NCI-H526 treated with DMSO at 0.1 percent for 48 hours (cell line): ENCODE data around the gene KIAA0513.

Source experiments
- DNase-seq: peaks from one replicate; lab custom pipeline; 2025; lab: John Stamatoyannopoulos, UW

The KIAA0513 gene

DNA sequence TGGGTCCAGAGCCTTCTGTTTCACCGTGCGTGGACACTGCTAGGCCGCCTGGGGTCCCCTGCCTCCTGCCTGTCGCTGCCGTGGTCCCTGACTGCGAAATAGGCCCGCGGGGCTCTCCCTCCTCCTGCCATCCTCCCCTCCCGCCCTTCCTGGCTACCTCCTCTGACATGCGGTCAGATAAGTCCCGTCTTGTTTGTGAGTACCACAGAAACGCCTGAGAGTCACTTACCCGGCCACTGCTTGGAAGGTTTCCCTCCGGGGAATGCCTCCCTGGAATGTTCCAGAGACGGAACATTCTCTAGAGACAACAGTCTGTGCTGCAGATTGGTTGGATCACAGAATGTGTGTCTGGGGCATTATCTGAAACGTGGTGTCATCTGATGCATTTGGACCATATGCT lies 61.9 kb downstream of the KIAA0513 start:
- no peak for DNase-seq

DNA sequence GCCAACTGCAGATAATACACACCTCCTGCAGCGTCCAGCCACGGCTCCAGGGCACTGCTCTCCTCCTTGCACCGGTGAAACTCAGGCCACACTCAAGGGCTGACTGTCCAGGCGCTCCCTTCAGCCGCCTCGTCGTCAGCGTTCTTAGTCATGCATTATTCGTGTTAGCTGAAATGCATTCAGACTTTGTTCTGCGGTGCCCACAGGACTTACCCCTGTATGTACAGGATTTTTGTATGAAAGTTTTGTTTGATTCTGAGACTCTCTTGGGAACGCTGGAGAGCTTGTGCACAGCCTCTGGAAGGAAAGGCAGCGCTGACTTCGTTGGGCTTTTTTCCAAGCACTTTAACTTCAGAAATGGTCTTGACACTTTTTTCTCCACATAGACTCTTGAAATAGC lies 62.6 kb downstream of the KIAA0513 start:
- no peak for DNase-seq

DNA sequence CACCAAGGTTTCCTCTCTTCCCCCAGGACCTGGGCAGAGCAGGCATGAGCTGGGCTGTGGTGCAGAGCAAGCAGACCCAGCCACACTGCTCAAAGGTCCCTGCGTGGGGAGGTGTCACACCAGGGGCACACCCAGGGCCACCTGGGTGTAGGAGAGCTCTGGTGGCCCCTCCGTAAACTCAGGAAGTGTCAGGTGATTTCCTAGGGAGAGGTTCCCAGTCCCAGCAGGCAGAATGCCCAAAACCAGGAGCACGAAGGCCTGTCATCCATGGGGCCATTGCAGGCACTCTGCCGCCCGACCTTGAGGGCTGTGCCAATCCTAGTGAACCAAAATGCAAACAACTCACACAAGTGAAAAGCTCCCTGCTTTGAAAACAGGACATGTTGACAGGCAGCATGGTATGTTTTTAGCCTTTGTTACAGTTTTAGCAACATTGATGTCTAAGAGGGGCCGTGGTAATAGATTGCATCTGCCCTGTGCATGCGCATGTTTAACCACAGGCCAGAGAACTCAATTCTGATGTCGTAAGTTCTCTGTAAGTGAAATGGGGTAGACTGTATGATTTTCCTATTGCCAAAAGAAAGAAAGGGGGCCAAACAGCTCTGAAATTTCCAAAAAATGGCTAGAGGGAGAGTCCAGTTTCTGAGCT lies 63.4 kb downstream of the KIAA0513 start:
- no peak for DNase-seq

DNA sequence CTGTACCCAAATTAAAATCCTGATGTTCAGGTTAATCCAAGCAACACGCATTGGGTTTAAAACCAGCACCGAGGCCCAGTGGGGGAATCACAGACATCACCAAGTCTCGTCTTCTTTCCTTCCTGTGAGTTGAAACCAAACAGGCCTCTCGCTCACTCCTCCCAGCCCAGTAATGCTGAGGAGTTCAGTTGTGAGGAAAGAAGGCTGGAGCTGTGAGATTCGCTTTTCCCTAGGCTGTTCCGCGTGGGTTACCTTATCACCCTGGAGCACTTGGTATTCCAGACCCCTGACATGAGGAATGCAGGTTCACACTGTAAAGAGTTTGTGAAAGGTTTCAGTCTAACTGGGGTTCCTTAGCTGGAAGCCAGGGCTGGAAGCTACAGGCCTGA lies 63.9 kb downstream of the KIAA0513 start:
- DNase-seq, result no peak

DNA sequence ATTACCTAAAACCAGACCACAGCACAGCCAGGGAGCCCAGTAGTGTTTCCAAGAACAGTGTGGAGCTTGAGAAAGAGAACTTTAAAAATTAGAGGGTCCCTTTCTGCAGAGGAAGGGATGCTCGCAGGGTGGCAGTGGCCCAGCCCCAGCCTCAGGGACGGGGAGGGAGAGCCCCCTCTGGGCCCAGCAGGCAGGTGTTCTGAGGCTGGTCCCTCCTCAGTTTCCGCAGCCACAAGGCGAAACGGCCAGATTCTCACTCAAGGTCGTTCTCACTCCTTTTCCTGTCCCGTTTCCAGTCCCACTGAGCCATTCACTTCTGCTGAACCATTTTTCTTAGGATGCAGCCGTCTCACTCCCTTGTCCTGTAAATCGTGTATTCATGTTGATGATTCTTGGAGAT lies 64.7 kb downstream of the KIAA0513 start:
- DNase-seq, result no peak

DNA sequence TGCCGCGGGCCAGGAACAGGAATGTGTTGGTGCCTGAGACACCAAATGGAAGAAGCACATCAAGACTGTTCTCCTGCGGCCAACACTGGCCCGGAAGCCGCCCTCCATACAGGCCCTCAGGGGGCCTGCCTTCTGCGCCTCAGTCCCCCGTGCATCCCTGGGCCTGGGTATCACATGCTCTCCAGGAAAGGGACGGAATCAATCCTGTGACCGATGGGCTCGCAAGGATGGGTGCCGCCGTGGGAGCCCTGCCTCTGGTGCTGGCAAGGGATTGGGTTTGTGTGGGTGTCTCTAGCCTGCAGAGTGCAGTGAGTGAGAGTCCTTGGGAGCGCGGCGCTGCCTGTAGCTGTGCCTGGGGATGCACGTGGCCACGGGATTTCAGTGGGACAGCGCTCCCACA lies 65.3 kb downstream of the KIAA0513 start:
- DNase-seq, result no peak

DNA sequence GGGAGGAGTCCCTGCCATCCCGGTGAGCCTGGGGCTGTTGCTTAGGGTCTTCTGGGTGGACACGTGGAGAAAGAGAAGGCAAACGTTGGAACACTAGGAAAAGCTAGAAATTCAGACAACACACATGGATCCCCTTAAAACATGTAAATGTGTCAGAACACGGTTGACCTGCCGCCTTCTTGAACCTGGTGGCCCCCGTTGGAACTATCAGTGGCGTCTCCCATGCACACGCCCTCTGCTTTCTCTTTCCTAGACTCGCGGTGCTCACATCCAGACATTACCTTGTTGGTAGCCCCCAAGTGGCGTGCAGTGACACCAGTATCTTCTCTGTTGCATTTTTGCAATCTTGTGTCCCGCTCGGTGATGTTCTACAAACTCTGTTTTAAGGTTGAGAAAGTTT lies 66.1 kb downstream of the KIAA0513 start:
- DNase-seq, result no peak

DNA sequence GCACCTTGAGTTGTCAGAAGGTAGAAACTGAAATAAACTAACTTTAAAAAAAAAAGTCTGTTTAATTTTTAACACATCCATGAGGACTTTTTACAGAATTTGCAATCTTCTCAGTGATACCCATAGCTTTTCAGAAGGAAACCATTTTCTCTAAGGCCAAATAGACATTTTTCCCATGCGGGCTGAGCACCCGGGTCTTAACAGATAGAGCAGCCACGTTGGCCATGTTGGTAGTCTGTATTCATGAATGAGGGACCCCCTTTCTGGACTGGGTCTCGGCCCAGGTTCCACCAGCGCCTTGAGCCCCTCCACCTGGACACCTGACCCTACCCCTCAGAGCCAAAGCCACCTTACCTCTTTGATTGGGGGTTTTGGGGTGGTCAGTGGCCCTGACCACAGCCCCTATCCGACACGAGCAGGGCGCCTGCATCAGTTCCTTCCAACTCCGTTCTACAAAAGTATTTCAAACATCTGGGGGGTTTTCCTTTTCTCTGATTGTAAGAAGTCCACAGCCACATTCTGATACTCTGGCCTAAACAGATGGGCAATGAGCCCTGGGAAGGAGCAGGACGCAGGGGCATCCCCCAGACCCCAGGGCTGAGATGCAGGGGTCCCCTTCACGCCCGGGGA lies 66.7 kb downstream of the KIAA0513 start:
- no peak for DNase-seq

DNA sequence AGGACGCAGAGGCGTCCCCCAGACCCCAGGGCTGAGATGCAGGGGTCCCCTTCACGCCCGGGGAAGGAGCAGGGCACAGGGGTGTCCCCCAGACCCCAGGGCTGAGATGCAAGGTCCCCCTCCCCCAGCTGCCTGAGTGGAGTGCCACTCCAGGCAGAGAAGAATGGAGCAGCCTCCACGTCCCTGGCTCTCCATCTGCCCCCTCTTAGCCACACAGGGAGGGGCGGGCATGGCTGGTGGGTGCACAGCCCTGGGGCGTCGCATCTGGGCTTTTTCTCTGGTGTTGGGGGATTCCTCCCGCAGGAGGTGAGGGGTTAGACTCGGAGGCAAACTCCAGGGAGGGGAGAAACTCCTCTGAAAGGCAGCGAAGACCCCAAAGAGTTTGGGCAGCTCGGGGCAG lies 67.2 kb downstream of the KIAA0513 start:
- no peak for DNase-seq

DNA sequence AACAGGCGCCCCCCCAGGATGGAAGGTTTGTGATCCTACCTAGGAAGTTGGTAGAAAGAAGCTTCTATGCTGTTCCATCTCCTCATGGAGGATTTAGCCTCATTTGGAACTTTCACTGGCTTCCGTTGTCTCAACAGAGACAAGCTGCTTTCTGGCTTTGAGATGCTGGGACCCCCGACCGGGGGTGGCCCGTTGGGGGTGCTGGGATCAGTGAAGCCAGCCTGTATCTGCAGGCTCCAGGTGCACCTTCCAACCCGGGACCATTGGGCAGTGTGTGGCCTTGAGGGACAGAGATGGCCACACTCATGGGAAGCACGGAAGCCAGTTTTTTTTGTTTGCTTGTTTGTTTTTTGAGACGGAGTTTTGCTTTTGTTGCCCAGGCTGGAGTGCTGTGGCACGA lies 69.3 kb downstream of the KIAA0513 start:
- no peak for DNase-seq

DNA sequence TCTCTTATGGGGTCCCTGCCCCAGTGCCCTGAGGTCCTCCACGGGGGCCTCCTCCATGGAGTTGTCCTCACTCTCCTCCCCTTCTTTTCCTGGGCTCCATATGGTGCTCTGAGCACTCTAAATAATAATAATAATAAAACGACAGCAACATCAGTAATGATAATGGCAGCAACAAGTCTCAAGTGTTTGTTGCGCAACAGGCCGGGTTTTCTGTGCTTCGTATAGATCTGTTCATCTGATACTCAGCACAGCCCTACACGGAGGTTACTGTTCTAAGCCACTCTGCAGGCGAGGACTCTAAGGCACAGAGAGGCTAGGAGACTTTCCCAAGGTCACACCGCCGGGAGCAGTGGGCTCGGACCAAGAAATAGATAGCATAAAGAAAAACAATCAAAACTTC lies 71.0 kb downstream of the KIAA0513 start:
- no peak for DNase-seq

DNA sequence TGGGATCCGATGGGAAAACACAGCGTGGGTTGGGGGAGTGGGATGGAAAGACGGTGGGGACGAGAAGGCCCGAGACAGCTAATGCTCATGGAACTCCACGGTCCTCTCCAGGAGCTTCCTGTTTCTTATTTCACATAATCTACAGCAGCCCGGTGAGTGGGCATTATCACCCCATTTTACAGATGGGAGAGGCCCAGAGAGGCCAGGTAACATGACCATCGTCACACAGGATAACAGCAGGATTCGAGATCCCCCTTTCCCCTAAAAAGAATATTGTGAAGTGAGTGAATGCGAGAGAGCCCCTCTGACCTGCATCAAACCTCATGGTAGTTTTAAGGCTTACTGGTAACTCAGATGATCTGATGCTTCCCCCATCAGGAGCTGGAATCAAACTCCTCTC lies 72.7 kb downstream of the KIAA0513 start:
- no peak for DNase-seq

DNA sequence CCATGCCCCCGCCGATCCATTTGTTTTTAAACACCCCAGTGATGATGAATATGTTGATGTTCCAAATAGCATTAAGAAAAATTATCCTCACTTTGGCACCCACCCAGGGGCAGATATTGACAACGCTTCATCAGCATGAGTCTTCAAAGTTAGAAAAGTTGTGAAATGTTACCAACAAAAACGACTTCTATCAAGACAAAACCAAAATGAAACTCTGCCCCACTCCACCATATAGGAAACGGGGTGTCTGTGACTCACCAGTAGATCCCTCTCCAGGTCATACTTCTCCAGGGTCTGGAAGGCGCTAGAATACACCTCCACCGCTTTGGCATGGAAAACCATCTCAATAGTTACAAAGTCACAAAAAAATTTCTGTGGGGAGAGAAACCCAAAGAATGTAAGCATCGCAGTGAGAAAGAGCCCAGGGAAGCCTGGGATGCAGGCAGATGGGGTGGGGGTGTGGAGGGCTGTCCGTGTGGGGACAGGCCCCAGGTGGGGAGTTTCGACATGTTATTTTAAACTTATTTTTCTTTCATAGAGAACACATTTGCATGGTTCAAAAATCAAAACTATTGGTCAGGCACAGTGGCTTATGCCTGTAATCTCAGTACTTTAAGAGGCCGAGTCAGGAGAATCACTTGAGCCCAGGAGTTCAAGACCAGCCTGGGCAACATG lies 74.5 kb downstream of the KIAA0513 start:
- DNase-seq, result no peak

DNA sequence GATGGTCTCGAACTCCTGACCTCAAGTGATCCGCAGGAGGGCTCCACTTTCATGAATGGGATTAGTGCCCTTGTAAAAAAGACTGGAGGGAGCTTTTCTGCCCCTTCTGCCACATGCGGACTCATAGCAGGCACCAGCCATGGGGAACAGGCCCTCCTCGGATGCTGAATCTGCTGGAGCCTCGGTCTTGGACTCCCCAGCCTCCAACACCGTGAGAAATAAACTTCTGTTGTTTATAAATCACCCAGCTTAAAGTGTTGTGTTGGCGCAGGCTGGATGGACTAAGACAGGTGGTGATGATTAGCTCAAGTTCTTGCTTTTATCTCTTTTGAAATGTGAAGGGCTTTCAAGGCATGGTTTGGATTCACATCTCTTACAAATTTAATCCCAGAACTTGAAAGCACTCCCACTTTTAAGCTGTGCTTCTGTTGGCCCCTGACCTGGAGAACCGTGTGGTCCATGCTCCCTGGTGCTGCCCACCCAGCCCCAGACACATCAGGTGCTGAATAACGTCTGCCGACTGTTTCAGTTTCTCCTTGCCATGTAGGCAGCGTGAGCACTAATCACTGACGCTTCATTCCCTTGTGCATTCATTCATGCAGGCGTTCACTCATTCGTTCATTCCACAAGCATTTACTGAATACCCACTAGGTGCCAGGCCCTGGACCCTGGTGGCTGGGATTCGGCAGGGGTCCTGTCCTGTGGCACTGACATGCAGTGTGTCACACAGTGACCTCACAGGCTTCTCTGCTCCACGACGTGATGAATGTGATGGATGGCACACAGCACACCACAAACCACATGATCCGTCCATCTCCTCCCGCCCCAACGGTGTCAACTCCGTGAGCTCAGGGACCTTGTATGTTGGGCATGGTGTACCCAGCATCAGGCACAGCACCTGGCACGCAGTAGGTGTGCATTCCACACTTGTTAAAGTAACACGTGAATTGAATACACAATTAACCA lies 75.8 kb downstream of the KIAA0513 start:
- DNase-seq, result no peak

DNA sequence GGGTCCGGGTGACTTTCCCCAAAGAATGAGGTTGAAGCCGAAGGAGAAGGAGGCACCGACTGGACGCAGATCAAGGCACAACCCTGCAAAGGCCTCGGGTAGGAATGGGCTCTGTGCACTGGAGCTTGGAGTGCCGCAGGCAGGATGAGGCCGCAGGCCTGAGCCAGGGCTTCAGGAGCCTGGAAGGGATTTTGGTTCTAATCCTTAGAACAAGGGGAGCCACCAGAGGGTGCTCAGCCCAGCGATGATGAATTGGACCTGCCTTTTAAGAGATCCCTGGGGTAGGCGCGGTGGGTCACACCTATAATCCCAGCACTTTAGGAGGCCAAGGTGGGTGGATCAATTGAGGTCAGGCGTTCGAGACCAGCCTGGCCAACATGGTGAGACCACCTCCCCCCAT lies 76.6 kb downstream of the KIAA0513 start:
- DNase-seq, result no peak

DNA sequence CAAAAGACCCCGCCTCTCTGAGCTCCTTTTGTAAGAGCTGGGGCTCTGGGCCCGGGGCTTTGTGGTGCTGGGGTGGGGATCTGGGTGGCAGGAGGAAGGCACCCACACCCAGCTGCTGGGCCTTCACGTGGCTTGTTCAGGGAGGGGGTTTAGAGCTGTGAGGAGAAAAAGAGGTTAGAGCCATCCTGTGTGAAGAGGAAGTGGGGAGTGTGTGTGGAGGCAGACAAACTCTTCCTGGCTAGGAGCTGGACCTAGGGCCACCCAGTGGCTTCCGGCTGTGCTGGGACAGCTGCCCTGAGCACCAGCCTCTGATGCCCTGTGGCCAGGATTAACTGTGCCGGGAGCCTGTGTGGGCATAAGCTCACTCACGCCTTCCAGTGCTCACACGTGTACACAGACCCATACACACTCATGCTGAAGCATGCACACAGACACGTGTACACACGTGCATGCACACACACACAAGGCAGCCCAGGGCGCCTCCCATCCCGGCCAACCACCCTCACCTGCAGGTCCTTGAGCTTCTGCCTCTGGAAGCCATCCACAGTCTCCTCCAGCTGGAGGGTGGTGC lies 77.3 kb downstream of the KIAA0513 start:
- DNase-seq, result no peak

DNA sequence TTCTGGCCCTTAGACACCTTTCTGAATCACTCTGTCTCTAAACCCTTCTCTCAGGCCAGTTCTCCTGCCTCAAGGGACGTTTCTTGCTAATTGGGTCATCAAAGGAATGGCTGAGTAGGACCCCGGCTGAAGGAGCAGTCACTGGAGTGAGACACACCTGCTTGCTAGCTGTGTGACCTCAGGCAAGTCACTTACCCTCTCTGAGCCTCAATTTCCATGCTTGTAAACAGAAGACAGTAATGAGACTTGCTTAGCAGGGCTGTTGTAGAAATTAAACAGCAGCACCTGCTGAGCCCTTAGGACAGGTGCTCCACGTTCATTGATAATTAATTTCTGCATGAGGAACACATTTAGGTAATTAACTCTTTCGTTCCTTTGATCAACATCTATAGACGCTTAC lies 77.9 kb downstream of the KIAA0513 start:
- no peak for DNase-seq

DNA sequence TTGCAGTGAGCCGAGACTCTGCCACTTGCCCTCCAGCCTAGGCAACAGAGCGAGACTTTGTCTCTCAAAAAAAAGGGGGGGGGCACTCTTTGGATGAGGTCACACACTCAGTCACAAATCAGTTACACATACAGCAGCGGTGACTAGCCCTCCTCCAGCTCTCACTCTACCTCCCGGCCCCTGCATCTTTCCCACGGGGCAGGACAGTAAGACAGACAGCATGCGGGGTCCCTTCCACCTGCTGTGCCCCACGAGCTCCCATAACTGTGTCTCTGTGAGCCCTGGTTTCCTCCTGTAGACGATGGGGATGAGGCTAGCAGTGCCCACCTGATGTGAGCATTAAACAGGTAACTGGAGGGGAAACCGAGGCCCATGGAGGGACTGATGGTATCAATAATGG lies 79.5 kb downstream of the KIAA0513 start:
- no peak for DNase-seq

DNA sequence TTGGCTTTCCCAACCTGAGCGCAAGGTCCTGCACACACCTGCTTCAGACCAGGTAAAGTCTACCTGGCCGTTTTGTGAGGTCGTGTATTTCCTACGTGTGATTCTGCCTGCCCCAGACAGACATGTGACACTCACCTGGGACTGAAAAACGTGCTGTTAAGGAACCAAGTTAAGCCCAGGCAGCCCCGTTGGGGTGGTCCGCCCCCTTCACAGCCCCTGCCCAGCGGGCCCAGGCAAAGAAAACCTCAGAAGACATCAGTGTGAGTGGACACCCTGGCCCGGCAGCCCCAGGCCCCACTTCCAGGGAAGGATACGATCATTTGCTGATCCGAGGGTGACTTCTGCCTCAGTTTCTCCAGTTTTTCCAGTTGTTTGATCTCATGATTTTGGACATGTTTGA lies 79.9 kb downstream of the KIAA0513 start:
- DNase-seq, result no peak

DNA sequence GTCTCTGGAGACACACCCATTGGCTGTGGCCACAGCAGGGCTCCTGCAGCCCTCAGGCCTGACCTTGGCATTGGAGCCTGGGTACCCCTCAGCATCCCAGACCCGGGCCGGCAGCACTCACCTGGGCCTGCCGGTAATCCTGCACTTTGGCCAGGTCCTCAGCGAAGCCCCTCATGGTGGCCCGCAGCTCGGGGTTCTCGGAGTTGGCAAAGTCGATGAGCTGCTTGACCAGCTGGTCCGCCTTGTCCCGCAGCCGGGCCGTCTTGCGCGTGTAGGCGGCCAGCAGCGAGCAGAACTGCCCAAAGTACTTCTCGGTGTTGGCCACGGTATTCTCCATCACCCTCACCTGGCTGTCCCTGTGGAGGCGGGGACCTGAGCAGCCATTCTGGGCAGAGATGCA lies 82.5 kb downstream of the KIAA0513 start:
- no peak for DNase-seq

DNA sequence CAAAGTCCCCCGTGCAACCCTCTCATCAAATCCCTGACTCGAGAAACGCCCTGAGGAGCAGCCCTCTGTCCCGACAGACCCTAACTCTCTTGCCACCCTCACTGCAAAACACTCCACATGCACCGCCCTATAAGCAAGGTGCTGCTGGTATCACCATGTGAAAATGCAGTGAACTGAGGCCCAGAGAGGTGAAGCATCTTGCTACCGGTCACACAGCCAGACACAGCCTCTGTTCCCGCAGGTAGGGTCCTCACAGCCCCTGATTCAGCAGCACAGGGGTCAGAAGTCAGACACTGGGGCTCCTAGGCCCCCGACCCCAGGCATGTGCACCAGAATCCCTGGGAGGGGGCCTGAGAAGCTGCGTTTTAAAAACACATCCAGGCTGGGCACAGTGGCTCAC lies 83.6 kb downstream of the KIAA0513 start:
- no peak for DNase-seq

DNA sequence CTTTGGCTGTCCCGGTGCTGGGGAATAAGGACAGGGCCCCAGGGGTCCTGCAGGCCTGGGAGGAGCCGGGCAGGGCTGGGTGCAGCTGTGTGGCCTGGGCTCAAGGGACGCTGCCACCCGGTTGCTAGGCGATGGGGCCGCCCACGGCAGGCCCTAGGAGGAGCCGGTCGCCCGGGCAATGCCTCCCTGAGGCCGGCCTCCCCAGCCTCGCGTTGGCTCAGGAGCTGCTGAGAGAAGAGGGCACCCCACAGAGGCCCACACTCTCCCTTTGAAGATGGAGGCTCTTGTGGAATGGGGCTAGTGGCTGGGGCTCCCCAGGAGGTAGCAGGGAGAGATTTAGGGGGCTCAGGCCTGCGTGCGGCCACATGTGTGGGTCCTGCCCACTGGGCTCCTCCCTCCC lies 84.8 kb downstream of the KIAA0513 start, which contains the start of gene CIBAR2:
Gene CIBAR2 (minus strand): TSS at position 109 of the 400 bp plus-strand sequence. CDS start 120 bp downstream, outside the sequence.
- DNase-seq, result no peak
